Erythroblast (primary cell): Measurements from ENCODE around the gene PRSS38.

ENCODE experiments used
- DNase-seq, 2 experiments: peaks; one replicate each; lab custom pipeline; 2025; lab: John Stamatoyannopoulos, UW
- GATA1 ChIP-seq: IDR thresholded peaks from 2 replicates; pipeline ENCODE4 v1.6.1; 2011; ENCODE audit warnings: low read depth, mild to moderate bottlenecking, control low read depth, low read length, moderate library complexity
- POLR2A ChIP-seq: IDR thresholded peaks from 2 replicates; pipeline ENCODE4 v1.6.1; 2011; ENCODE audit warnings: mild to moderate bottlenecking, low read length

The PRSS38 gene

DNA sequence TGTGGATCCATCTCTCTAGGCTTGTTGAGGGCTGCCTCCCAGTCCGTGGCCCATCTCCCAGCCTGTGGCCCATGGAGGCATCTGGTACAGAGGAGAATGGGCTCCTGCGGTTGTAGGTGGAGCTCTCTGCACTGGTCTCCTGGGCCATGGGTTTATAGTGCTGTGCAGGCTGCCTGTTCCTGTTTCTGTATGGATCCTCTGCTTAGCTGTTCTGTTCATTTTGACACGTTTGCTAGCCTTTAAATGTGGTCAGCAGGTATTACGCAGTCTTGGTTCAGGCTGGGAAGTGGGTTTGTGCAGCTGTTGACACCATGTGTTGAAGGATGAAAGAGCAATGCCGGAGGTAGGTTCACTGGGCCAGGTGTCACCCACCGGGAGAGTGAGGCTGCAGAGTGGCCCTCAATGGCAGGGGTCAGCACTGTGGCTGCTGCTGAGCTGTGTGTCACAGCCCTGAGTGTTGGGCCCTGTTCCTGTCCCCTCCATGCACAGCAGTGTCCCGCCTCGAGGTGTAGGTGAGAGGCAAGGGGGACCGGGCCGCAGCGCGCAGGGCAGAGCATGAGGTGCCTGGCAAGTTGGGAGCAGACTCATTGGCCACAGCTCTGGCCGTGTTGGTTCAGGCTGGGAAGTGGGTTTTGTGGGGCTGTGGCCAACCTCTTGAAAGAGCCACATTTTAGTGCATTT is 41.3 kb upstream of the PRSS38 start:
- no peak for DNase-seq
- TF ChIP-seq POLR2A (no peak), GATA1 (no peak)

DNA sequence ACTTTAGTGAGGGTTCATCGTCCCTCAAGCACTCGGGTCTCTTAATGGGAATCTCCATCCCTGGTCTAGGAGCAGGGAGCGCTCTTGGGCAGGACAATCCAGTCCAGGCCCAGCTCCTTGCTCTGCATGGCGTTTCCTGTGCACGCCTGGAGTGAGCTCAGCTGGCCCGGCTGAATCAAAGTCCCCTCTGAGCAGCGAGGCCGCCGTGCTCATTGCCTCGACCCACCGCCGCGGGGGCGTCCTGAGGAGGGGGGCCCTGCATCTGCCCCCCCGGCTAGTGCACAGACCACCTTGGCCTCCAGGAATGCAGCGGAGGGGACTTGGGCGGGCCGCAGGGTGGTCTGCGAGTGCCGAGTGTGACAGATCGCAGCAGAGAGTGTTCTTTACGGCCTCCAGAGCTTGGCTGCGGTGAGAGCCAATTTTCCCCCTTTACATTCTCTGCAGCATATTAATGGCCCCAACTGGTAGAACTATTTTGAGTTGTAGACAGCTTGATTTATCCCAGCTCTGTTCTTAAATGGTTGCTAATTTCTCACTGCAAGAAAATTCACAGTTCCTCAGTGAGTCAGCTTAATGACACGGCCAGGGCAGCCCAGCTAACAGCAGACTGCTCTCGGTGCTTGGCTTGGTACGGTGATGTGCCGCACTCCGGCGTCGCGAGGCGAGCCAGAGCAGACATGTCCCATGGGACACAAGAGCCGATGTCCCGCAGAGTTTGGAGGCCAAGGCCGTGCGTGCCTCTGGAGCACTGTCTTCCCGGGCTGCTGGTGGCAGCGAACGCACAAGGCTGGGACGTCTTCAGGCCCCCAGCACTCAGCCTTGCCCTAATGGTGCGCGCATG is 40.4 kb upstream of the PRSS38 start:
- no peak for TF ChIP-seq GATA1
- TF ChIP-seq POLR2A = no peak
- no peak for DNase-seq

DNA sequence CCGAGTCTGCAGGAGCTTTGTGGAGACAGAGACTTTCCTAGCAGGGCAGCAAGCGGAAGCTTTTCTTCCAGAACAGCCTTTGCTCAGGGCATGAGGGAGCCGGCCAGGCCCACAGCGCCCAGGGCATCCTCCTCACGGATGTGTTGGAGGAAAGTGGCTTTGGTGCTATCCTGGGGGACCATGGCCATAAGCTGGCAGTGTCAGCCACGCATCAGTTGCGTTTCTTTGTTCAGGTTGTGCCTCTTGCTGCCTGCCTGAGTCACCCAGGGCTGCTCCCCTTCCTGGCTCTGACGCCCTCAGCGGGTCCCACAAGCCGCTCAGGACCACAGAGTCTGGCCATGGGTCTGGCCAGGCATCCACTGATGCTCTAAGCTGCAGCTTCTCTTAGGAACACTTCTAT is 39.6 kb upstream of the PRSS38 start:
- TF ChIP-seq GATA1 (no peak), POLR2A (no peak)
- DNase-seq = no peak

DNA sequence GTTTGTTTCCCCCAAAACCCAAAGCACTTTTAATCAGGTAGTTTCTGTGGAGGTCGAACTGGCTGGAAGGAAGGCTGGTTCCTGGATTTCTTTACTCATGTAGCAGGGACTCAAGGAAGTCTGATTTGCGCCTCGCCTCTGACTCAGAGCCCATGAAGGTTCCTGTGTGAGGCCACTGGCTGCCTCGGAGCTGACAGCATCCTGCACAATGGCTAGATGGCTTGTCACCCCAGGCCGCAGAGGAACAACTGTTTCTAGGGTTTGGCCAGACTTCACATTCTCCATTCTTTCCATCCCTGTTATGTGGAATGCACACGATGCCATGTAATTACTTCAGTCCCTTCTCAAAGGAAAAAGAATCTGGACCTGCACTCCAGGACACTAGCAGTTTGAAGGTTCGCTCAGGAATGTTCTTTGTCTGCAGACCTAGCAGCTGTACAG is 39.1 kb upstream of the PRSS38 start:
- DNase-seq = no peak
- TF ChIP-seq GATA1 = no peak

DNA sequence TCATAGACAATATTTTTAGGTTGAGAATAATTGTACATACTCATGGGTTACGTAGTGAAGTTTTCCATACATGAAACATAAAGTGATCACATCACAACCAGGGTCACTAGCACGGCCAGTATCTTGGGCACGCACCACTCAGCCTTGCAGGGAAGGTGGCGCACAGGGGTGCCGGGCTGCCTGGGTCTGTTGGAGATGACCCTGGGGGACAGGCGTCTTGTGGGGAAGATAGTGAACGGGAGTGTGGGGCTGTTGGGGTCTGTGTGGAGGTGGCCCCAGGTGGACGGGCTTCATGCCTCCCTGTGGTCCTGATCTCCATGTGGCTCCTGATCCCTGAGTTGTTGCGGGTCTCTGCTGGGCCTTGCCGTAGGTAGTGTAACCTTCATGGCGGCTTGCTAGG is 38.3 kb upstream of the PRSS38 start:
- DNase-seq = no peak
- TF ChIP-seq GATA1 = no peak

DNA sequence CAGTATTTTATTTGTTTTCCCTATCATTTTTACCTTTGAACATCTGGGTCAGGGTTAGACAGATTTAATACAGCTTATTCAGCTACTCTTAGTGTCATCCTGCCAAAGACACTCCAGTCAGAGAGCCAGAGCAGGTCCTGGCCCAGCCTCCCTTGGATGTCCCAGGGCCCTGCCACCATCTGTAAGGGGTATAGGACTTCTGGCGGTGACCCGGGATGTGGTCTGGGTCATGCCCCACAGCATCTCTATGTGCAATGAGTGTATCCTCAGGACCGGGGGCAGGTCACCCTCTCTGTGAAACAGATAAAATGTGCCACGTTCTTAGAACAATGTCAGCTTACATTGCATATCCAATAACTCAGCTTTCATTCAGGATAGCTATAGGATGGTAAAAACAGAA is 37.8 kb upstream of the PRSS38 start:
- no peak for DNase-seq
- no peak for TF ChIP-seq POLR2A
- TF ChIP-seq GATA1 = no peak

DNA sequence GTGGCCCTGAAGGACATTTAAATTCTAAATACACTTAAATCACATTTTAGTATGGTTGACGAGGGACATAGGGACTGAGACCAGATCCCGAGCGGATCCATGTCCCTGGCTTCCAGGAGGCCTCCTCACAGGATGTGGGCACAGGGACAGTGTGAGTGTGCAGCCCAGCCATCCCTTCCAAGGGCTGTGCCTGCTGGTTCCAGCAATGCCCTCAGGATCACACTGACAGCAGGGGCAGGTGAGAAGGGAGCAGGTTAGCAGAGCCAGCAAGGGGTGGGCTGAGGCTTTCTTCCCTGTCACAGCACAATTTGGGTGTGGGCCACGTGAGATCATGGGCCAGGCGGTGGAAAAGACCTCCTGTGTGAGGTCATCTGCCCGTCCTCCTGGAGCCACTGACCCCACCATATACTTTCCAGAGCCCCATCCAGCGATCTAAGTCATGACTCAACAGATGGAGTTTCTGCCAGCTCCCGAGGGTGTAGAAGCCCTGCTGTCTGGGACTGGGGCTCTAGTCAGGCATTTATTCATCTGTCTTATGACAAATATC is 37.0 kb upstream of the PRSS38 start:
- DNase-seq = no peak
- TF ChIP-seq POLR2A (no peak), GATA1 (no peak)

DNA sequence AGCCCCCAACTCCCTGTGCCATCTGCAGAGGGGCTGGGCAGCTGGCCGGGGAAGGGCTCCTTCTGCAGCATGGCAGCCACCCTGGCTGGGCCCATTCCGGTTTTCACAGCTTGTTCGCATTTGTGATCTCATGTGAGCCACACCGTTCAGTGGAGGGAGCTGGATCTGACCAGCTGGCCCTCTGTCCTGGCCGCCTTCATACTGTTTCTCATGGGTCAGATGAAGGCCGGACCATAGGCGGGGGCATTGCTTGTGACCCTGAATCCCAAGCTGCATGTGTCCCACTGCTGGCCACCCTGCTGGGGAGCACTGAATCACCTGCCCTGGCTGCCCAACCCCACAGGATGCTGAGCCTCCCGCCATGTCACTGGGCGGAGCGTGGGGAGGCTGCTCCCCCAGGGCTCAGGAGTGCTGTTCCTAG is 36.4 kb upstream of the PRSS38 start:
- no peak for DNase-seq
- no peak for TF ChIP-seq GATA1
- no peak for TF ChIP-seq POLR2A

DNA sequence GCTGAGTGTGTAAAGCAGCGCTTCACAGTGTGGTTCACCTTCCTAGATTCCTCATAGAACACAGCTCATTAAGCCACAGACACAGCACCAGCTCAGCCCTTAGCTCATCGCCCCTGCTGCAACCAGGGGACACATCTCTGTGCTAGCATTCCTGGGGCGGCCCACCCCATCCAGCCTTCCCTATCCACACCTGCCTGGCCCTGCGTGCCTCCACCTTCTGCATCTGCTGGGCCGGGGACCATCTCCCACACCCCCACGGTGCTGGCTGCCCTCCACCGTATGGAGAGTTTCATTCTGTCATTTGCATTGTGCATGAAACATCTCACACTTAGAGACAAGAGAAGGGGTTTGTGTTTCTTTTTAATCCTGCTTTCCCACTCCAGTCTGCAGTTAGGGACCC is 35.8 kb upstream of the PRSS38 start:
- TF ChIP-seq POLR2A (no peak), GATA1 (no peak)
- DNase-seq = no peak

DNA sequence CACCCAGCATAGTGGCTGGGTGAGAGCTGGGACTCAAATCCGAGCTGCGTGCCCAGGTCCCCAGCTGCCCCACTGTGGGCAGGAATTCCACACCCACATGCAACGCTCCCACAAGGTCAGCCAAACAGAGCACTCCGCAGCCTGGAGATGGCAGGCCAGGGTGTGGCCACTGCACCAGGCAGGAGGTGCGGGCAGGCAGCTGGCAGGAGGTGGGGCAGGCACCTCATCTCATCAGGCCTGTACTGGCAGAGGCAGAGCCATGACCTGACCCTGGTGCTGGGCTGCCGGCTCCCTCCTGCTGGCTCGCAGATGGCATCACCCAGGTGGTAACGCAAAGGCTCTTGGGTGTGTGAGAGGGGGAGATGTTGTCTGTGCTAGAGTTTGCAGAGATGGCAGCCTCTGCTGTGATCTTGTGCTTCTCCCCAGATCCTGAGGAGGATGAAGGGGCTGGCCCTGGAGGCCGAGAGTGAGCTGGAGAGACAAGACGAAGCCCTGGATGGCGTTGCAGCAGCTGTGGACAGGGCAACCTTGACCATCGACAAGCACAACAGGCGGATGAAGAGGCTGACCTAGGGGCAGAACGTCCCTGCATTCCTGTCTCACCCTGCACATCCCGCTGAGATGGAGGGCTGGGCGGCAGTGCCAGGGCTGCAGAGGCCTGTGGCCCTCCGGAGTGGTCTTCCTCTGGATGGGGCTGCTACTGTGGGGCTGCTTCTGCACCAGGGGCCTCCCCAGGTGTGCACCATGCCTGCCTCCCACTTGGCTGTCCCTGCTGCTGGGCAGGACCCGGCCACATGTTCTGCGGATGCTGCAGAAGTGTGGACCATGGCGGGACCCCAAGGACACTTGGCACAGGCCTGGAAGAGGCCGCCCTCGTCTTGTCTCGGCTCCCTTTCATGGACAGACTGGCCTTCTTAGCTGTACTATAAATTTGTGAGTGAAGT is 35.1 kb upstream of the PRSS38 start:
- no peak for TF ChIP-seq GATA1
- TF ChIP-seq POLR2A = no peak
- no peak for DNase-seq

DNA sequence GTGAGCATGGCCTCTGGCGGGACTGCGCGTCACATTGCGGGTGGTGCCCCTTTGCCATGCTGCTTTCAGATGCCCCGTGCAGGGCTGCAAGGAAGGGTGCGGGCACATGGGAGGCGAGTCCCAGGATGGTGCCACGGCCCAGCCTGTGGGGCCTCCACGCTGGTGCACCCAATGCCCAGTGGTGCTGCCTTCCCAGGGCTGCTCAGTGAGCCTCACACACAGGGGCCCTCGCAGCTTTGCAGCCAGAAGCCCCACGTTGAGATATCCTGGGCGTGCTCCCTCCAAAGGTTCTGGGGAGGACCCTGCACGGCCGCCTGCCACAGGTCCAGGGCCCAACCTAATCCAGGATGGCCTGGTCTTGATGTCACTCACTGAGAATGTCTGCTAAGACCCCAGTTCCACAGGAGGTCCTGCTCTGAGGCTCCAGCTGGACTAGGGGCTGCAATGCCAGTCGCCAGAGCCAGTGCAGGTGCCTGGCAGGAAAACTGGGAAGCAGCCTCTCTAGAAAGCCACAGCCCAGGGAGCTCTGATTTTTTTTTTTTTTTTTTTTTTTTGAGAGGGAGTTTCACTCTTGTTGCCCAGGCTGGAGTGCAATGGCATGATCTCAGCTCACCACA is 34.1 kb upstream of the PRSS38 start:
- no peak for TF ChIP-seq POLR2A
- TF ChIP-seq GATA1 = no peak

DNA sequence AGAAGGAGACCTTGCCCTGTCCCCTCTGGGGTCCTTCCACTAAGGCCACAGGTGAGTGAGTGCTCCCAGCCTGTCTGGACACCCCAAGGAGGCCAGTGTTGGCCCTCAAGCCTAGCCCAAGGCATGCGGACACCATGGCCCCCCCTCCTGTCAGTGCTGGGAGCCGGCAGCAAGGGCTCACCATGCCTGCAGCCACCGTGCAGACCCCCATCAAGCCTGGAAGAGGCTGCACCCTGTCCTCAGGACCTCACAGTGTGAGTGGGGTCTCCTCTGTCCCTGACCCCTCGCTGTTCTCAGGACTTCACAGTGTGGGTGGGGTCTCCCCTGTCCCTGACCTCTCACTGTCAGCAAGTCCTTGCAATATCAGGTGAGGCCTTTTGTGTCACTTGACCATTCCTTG is 33.2 kb upstream of the PRSS38 start:
- TF ChIP-seq GATA1 (no peak), POLR2A (no peak)
- no peak for DNase-seq

More for the DNA sequence above, 34.1 kb upstream of the PRSS38 start:
- DNase-seq = no peak
